GM12878 (cell line): ENCODE measurements around the gene RNF149.

Experiments
- BACH1 ChIP-seq: fragments of 450-650 bp; IDR thresholded peaks from 2 replicates; pipeline ENCODE4 v1.6.1; 2017; ENCODE audit warnings: mild to moderate bottlenecking, borderline replicate concordance
- CEBPB ChIP-seq, 2 experiments: fragments of 150-350 bp in 1 of 2; IDR thresholded peaks; 2 replicates each; pipeline ENCODE4 v1.6.1; 2012 to 2014; ENCODE audit warnings: low read depth in 2 of 2, low read length in 2 of 2, borderline replicate concordance in 1 of 2, inconsistent platforms in 1 of 2
- EZH2 ChIP-seq: IDR thresholded peaks from 2 replicates; pipeline ENCODE4 v1.6.1; 2012; ENCODE audit warnings: low read depth, mild to moderate bottlenecking, control low read depth, inconsistent platforms, low read length, borderline replicate concordance; ENCODE audit not compliant: control insufficient read depth
- FOXK2 ChIP-seq: fragments of 450-650 bp; IDR thresholded peaks from 2 replicates; pipeline ENCODE4 v1.6.1; 2017; ENCODE audit warnings: mild to moderate bottlenecking, moderate library complexity
- KDM1A ChIP-seq: fragments of 200-600 bp; sonication (generic); IDR thresholded peaks from 2 replicates; pipeline ENCODE4 v1.6.1; 2016; ENCODE audit warnings: borderline replicate concordance
- POLR2A ChIP-seq: IDR thresholded peaks from 2 replicates; pipeline ENCODE4 v1.6.1; 2011; ENCODE audit warnings: low read depth, mild to moderate bottlenecking, low read length
- POU2F2 ChIP-seq: IDR thresholded peaks from 3 replicates; pipeline ENCODE4 v1.6.1; 2011; ENCODE audit warnings: low read depth, mild to moderate bottlenecking, low read length, borderline replicate concordance
- SUZ12 ChIP-seq: fragments of 200-600 bp; sonication (generic); IDR thresholded peaks from one replicate; pipeline ENCODE4 v1.6.1; 2018; ENCODE audit warnings: antibody characterized with exemption, mild to moderate bottlenecking; ENCODE audit not compliant: unreplicated experiment
- YY1 ChIP-seq: IDR thresholded peaks from 2 replicates; pipeline ENCODE4 v1.6.1; 2011; ENCODE audit warnings: low read depth, mild to moderate bottlenecking, low read length
- TF ChIP-seq, protein P1 (sequence below): IDR thresholded peaks from 2 replicates; pipeline ENCODE4 v1.6.1; 2012; ENCODE audit warnings: low read depth, low read length, improper control_type of control experiment
- TF ChIP-seq, protein P2 (sequence below): IDR thresholded peaks from 2 replicates; pipeline ENCODE4 v1.6.1; 2012; ENCODE audit warnings: low read depth, low read length, improper control_type of control experiment
- TF ChIP-seq, protein P3 (sequence below): IDR thresholded peaks from 2 replicates; pipeline ENCODE4 v1.6.1; 2011; ENCODE audit warnings: low read depth, low read length, improper control_type of control experiment, borderline replicate concordance

DNA sequence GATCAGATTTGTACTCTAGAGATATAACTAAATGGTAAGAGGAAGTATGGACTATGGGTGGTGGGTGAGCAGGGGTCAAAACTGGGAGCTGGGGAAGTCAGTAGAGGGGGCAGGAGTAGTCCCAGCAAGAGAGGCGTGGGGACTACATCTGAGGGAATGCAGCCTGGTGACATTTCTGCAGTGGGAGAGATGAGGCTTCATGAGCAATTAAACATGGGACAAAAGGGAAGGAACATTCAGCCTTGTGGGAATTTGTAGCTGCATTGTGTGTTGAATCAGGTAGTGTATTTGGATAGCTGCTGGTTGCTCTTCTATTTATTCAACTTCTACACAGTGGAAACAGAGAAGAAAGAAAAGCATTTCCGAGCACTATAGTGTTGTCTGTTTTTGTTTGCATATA lies 52.2 kb downstream of the RNF149 start:
- TF ChIP-seq POLR2A = no peak
- no peak for TF ChIP-seq KDM1A
- TF ChIP-seq CEBPB (IDR thresholded peaks at IDR 0.05; ENCODE audit: borderline replicate concordance in 1 of 2, low read depth in 2 of 2, low read length in 2 of 2) = no peak
- TF ChIP-seq FOXK2 = no peak
- TF ChIP-seq BACH1 = no peak
- TF ChIP-seq SUZ12 = no peak
- TF ChIP-seq, protein P1, sequence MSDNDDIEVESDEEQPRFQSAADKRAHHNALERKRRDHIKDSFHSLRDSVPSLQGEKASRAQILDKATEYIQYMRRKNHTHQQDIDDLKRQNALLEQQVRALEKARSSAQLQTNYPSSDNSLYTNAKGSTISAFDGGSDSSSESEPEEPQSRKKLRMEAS = no peak
- TF ChIP-seq, protein P2, sequence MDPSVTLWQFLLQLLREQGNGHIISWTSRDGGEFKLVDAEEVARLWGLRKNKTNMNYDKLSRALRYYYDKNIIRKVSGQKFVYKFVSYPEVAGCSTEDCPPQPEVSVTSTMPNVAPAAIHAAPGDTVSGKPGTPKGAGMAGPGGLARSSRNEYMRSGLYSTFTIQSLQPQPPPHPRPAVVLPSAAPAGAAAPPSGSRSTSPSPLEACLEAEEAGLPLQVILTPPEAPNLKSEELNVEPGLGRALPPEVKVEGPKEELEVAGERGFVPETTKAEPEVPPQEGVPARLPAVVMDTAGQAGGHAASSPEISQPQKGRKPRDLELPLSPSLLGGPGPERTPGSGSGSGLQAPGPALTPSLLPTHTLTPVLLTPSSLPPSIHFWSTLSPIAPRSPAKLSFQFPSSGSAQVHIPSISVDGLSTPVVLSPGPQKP = no peak
- TF ChIP-seq EZH2 = no peak
- no peak for TF ChIP-seq POU2F2
- no peak for TF ChIP-seq YY1
- TF ChIP-seq, protein P3, sequence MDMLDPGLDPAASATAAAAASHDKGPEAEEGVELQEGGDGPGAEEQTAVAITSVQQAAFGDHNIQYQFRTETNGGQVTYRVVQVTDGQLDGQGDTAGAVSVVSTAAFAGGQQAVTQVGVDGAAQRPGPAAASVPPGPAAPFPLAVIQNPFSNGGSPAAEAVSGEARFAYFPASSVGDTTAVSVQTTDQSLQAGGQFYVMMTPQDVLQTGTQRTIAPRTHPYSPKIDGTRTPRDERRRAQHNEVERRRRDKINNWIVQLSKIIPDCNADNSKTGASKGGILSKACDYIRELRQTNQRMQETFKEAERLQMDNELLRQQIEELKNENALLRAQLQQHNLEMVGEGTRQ = no peak
